Central memory CD8-positive, alpha-beta T cell (primary cell): ENCODE results near the gene CNTFR.

Source experiments
- ATAC-seq: fragments of 150-1000 bp; cut with Tn5 transposase; replicated peaks from 2 replicates; pipeline ENCODE4 v1.10.0; 2022; ENCODE audit warnings: mild to moderate bottlenecking, moderate FRiP score, moderate number of reproducible peaks; ENCODE audit not compliant: poor library complexity, severe bottlenecking; ENCODE audit errors: extremely low read depth
- DNase-seq, 2 donors: peaks; one replicate each; pipeline ENCODE4 v3.0.0; 2021; ENCODE audit warnings: low spot score in 2 of 2
- H3K27ac Mint-ChIP-seq: one replicate; pipeline ENCODE4 v1.8.0; 2022; ENCODE audit warnings: low read depth, mild to moderate bottlenecking, moderate library complexity, mixed read lengths
- H3K27me3 Mint-ChIP-seq: one replicate; pipeline ENCODE4 v1.8.0; 2022; ENCODE audit warnings: mixed read lengths
- H3K36me3 Mint-ChIP-seq: one replicate; pipeline ENCODE4 v1.8.0; 2022; ENCODE audit warnings: mild to moderate bottlenecking, moderate library complexity, mixed read lengths; ENCODE audit not compliant: insufficient read depth
- H3K4me1 Mint-ChIP-seq: one replicate; pipeline ENCODE4 v1.8.0; 2022; ENCODE audit warnings: mixed read lengths
- H3K4me3 Mint-ChIP-seq: one replicate; pipeline ENCODE4 v1.8.0; 2022; ENCODE audit warnings: mild to moderate bottlenecking, moderate library complexity, mixed read lengths
- H3K9me3 Mint-ChIP-seq: one replicate; pipeline ENCODE4 v1.8.0; 2022; ENCODE audit warnings: mixed read lengths

CNTFR gene

GRCh38 chr9:34558919-34559623, 30.5 kb downstream of the CNTFR start:
- no peaks in the 10 kb centered on the region for H3K9me3 Mint-ChIP-seq
- no peak overlapping the region for H3K4me3 Mint-ChIP-seq
- no peaks in the 10 kb centered on the region for H3K36me3 Mint-ChIP-seq
- H3K27ac Mint-ChIP-seq = no peak overlapping the region
- peaks cover 69% of the 10 kb centered on the region for H3K27me3 Mint-ChIP-seq
- H3K4me1 Mint-ChIP-seq = no peaks in the 10 kb centered on the region
- DNase-seq (no peak), ATAC-seq (no peak)

GRCh38 chr9:34558364-34558763, 31.2 kb downstream of the CNTFR start:
- H3K9me3 Mint-ChIP-seq = no peaks in the 10 kb centered on the region
- no peak overlapping the region for H3K27ac Mint-ChIP-seq
- no peak for DNase-seq
- H3K4me1 Mint-ChIP-seq = no peaks in the 10 kb centered on the region
- H3K27me3 Mint-ChIP-seq = peaks cover 63% of the 10 kb centered on the region
- H3K36me3 Mint-ChIP-seq = no peaks in the 10 kb centered on the region
- ATAC-seq = no peak
- H3K4me3 Mint-ChIP-seq = no peak overlapping the region

- ATAC-seq (no peak), DNase-seq (no peak)
- Mint-ChIP-seq H3K4me1 (no peaks in the 10 kb centered on the region), H3K27me3 (peaks cover 57% of the 10 kb centered on the region), H3K36me3 (no peaks in the 10 kb centered on the region), H3K9me3 (no peaks in the 10 kb centered on the region), H3K4me3 (no peak overlapping the region), H3K27ac (no peak overlapping the region)
Measured at GRCh38 chr9:34557426-34558321, 31.9 kb downstream of the CNTFR start.

DNA sequence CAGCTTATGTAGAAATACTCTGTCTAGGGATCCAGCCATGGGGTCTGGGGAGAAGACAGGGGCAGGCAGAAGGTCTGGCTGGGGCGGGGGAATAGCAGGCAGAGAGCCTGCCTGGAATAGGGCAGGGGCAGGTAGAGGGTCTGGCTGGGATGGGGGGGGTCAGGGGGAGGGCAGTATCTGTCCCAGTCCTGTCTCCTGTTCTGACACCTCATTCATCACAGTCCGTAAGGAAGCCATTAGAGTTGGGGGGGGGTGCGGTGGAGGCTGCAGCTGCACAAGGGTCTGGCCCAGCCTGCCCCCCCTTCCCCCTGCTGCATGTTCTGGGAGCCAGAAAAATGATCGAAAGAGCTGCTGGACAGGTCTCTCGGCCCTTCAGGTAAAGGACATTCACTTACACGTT, 32.6 kb downstream of the CNTFR start:
- Mint-ChIP-seq H3K27ac (no peak overlapping the region), H3K4me1 (no peaks in the 10 kb centered on the region), H3K27me3 (peaks cover 59% of the 10 kb centered on the region), H3K4me3 (no peak overlapping the region), H3K36me3 (no peaks in the 10 kb centered on the region), H3K9me3 (no peaks in the 10 kb centered on the region)
- ATAC-seq (no peak), DNase-seq (no peak)

DNA sequence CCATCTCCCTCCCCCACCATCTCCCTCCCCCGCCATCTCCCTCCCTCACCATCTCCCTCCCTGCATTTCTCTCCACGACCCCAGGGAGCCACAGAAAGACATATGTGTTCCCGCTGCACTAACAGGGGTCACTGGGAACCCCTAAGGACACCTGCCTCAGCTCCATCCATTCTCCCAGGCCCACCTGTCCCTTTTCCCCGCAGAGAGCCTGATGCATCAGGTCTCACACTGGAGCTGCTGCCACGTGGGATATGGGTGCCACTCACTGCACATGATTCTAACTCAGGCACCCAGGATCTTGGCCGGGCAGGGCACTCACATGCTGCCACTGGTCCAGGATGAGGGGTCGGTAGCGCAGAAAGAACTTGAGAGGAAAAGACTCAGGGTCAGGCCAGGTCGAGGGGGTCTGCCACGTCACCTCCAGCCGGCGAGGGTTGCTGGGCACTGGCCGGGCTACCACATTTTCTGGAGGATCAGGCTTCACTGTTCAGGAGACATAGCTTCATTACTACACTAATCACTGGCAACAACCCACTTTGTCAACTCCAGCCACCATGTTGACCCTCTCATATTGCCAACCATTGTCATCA, 33.5 kb downstream of the CNTFR start:
- Mint-ChIP-seq H3K4me1 (no peaks in the 10 kb centered on the region), H3K9me3 (no peaks in the 10 kb centered on the region), H3K36me3 (no peaks in the 10 kb centered on the region), H3K27me3 (peaks cover 59% of the 10 kb centered on the region), H3K27ac (no peak overlapping the region), H3K4me3 (no peak overlapping the region)
- no peak for DNase-seq
- no peak for ATAC-seq

GRCh38 chr9:34555500-34555899, 34.0 kb downstream of the CNTFR start:
- ATAC-seq = no peak
- no peaks in the 10 kb centered on the region for H3K36me3 Mint-ChIP-seq
- no peak overlapping the region for H3K4me3 Mint-ChIP-seq
- peaks cover 58% of the 10 kb centered on the region for H3K27me3 Mint-ChIP-seq
- no peak for DNase-seq
- H3K4me1 Mint-ChIP-seq = no peaks in the 10 kb centered on the region
- H3K27ac Mint-ChIP-seq = no peak overlapping the region
- H3K9me3 Mint-ChIP-seq = no peaks in the 10 kb centered on the region

- ATAC-seq = no peak
- no peaks in the 10 kb centered on the region for H3K4me1 Mint-ChIP-seq
- DNase-seq = no peak
- H3K36me3 Mint-ChIP-seq = no peaks in the 10 kb centered on the region
- peak overlapping the region; percentile 3 for H3K27ac Mint-ChIP-seq
- H3K9me3 Mint-ChIP-seq = no peaks in the 10 kb centered on the region
- H3K4me3 Mint-ChIP-seq = no peak overlapping the region
- peaks cover 52% of the 10 kb centered on the region for H3K27me3 Mint-ChIP-seq
Measured at GRCh38 chr9:34555002-34555348, 34.5 kb downstream of the CNTFR start.

DNA sequence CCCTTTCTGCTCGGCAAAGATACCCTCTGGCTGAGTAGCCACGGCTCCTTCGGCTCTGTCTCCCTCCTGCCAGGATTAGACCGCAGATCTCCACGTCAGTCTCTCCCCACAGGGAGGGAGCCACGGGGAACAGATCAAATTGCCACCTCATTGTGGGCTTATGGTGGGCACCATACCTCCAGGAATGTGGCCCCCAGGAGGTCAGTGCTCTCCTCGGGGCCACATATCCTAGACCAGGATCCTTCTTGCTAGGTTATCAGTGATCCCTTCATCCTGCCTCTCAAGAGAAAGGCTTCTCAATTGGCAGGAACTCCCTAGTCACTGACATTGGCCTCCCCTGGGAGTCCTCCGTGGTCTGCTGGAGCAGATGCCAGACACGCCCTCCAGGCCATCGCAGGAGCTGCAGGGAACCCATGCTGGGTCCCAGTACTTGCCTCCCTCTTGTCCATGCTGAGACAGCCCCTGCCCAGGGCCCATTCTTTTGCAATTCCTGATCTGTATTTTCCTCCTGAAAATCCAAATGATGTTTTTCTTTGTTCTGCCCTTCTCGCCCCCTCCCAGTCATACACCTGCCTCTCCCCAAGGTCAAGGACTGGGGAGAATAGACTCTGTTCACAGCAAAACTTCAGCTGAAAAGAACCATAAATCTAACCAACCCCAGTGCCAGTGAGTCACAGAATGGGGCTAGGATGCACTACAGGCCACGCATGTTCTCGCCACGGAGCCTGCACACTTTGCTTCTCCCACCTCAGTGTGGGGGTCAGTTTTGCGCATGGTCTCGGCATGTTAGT, 35.1 kb downstream of the CNTFR start:
- H3K36me3 Mint-ChIP-seq = no peaks in the 10 kb centered on the region
- H3K4me1 Mint-ChIP-seq = no peaks in the 10 kb centered on the region
- H3K27ac Mint-ChIP-seq = peak overlapping the region; percentile 3
- ATAC-seq (no peak), DNase-seq (no peak)
- H3K9me3 Mint-ChIP-seq = no peaks in the 10 kb centered on the region
- H3K27me3 Mint-ChIP-seq = peaks cover 47% of the 10 kb centered on the region
- H3K4me3 Mint-ChIP-seq = no peak overlapping the region

- peaks cover 39% of the 10 kb centered on the region for H3K27me3 Mint-ChIP-seq
- H3K27ac Mint-ChIP-seq = no peak overlapping the region
- H3K4me1 Mint-ChIP-seq = no peaks in the 10 kb centered on the region
- DNase-seq = no peak
- no peak overlapping the region for H3K4me3 Mint-ChIP-seq
- H3K36me3 Mint-ChIP-seq = no peaks in the 10 kb centered on the region
- no peak for ATAC-seq
- H3K9me3 Mint-ChIP-seq = no peaks in the 10 kb centered on the region
Measured at GRCh38 chr9:34553511-34554021, 36.0 kb downstream of the CNTFR start.

DNA sequence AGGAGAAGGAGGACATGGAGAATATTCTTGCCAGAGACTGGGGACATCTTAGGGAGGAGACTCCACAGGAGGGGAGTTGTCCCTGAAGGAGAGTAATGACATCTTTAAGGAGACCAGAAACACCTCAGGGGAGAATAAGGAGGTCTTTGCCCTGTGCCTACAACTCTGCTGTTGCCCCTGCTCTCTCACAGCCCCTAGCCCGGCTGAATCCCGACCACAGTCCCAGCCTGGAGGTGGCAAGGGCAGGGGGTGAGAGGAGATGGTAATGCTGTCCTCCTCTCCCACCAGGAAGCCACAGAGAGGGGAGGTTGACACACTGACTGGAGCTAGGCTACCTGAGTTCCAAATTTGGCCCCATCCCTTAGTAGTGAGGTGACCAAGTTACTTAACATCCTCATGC, 36.5 kb downstream of the CNTFR start:
- no peak for ATAC-seq
- Mint-ChIP-seq H3K4me1 (no peaks in the 10 kb centered on the region), H3K4me3 (no peak overlapping the region)

GRCh38 chr9:34552606-34552981, 36.9 kb downstream of the CNTFR start:
- Mint-ChIP-seq H3K27me3 (peaks cover 39% of the 10 kb centered on the region), H3K4me1 (no peaks in the 10 kb centered on the region), H3K9me3 (no peaks in the 10 kb centered on the region), H3K27ac (no peak overlapping the region), H3K36me3 (no peaks in the 10 kb centered on the region), H3K4me3 (no peak overlapping the region)
- no peak for ATAC-seq
- DNase-seq = no peak

More for the DNA sequence above, 36.5 kb downstream of the CNTFR start:
- Mint-ChIP-seq H3K27me3 (peaks cover 39% of the 10 kb centered on the region), H3K36me3 (no peaks in the 10 kb centered on the region), H3K27ac (no peak overlapping the region), H3K9me3 (no peaks in the 10 kb centered on the region)
- DNase-seq = no peak
